Upper lobe of left lung (tissue), 4 donors: ENCODE data around the gene KIRREL1.

Experiments
- EP300 ChIP-seq, 4 donors: sonication (generic); formaldehyde crosslinking; IDR thresholded peaks; one replicate each; pipeline ENCODE4 v1.5.1; 2017; ENCODE audit warnings: antibody characterized with exemption in 4 of 4, control low read depth in 2 of 4
- POLR2A ChIP-seq, 4 donors: fragments of 450-650 bp; IDR thresholded peaks; one replicate each; pipeline ENCODE4 v1.5.1; 2016 to 2017; ENCODE audit warnings: antibody characterized with exemption in 4 of 4, mild to moderate bottlenecking in 2 of 4
- TF ChIP-seq, protein P1 (sequence below), 6 experiments: fragments of 450-650 bp in 4 of 6; fragments of 200-600 bp in 2 of 6; sonication (generic) in 2 of 6; IDR thresholded peaks; one replicate each; pipeline ENCODE4 v1.5.1; 2016 to 2019; ENCODE audit warnings: antibody characterized with exemption in 6 of 6

DNA sequence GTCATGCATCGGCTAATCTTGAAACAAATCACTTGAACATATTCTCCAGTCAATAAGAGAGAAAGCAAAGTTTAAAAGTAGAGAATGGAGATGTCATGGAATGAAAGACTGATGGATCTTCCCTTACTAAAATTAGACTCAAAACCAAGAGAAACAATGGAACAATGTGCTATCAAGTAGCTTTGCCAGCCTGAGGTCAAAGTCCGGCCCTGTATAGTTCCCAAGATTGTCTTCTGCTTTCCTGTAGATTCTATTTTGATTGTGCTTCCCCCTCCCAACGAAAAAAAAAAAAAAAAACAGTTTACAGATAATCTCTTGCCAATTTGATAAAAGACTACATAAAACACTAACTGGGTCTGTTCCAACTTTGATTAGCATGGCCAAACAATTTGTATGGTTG is 40.8 kb upstream of the KIRREL1 start:
- TF ChIP-seq, protein P1, sequence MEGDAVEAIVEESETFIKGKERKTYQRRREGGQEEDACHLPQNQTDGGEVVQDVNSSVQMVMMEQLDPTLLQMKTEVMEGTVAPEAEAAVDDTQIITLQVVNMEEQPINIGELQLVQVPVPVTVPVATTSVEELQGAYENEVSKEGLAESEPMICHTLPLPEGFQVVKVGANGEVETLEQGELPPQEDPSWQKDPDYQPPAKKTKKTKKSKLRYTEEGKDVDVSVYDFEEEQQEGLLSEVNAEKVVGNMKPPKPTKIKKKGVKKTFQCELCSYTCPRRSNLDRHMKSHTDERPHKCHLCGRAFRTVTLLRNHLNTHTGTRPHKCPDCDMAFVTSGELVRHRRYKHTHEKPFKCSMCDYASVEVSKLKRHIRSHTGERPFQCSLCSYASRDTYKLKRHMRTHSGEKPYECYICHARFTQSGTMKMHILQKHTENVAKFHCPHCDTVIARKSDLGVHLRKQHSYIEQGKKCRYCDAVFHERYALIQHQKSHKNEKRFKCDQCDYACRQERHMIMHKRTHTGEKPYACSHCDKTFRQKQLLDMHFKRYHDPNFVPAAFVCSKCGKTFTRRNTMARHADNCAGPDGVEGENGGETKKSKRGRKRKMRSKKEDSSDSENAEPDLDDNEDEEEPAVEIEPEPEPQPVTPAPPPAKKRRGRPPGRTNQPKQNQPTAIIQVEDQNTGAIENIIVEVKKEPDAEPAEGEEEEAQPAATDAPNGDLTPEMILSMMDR (IDR thresholded peaks at IDR 0.05) = no peak
- TF ChIP-seq POLR2A (IDR thresholded peaks at IDR 0.05) (no peak), EP300 (IDR thresholded peaks at IDR 0.05) (no peak)
